Stimulated activated CD4-positive, alpha-beta T cell treated with anti-CD3 and anti-CD28 coated beads, TNF-alpha, amount 100 ng/mL, for 48 hours (primary cell): ENCODE results near the gene SGCG.
"Not testable (repeated sequence)": the region's sequence is repeated elsewhere in the genome, so short reads cannot be mapped to it uniquely, and the experiment has no call there.

ENCODE experiments used
- DNase-seq, 3 donors: peaks; one replicate each; pipeline ENCODE4 v3.0.0-alpha.2; 2020; ENCODE audit warnings: low read depth in 3 of 3

The SGCG gene, protein sequence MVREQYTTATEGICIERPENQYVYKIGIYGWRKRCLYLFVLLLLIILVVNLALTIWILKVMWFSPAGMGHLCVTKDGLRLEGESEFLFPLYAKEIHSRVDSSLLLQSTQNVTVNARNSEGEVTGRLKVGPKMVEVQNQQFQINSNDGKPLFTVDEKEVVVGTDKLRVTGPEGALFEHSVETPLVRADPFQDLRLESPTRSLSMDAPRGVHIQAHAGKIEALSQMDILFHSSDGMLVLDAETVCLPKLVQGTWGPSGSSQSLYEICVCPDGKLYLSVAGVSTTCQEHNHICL

DNA sequence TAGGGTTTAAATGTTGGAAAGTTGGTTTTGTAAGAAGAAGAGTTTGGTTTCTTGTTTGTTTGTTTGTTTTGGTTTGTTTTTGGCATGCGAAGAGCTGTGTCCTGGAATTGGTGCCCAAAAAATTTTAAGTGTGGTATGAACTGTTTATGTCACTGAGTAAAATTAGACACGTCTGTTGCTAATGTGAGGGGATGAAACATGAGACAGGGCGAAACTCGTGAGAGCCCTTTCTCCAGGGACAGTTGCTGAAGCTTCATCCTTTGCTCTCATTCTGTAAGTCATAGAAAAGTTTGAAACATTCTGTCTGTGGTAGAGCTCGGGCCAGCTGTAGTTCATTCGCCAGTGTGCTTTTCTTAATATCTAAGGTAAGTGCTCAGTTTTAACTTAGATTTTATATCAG, at the start of gene SGCG:
Gene SGCG (plus strand): TSS at position 269 of the 400 bp plus-strand sequence. CDS start 22,716 bp downstream, outside the sequence.
- DNase-seq: no peak

DNA sequence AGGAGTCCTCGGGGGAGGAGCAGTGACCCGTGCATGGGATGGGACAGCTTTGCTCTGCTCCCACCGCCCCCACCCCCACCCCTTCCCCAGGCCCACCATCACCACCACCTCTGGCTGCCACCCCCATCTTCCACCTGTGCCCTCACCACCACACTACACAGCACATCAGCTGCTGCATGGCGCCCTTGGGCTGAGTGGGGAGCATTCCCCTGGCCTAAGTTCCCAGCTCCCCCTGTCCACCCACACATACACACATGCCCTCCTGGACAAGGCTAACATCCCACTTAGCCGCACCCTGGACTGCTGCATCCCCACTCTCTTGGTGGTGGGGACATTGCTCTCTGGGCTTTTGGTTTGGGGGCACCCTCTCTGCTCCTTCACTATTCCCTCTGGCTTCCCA, 46.2 kb upstream of the SGCG start:
- no peak for DNase-seq

DNA sequence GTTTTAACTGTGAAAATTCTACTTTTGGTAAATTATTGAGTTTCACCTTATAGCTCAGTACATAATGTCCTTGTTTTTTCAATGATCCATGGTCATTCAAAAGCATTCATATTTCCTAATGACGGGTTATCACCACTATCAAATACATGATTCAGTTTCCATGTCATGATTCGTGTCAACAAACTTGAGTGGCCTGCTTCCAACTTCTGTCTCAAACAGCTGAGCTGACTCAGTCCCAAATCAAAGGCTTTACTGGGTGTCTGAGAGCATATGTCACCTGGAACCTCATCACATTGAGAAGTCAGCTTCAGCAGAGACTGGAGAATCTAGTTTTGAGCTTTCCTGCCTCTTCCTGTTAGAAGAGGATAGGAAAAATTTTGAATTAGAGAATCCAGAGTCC, 40.3 kb upstream of the SGCG start:
- no peak for DNase-seq

DNA sequence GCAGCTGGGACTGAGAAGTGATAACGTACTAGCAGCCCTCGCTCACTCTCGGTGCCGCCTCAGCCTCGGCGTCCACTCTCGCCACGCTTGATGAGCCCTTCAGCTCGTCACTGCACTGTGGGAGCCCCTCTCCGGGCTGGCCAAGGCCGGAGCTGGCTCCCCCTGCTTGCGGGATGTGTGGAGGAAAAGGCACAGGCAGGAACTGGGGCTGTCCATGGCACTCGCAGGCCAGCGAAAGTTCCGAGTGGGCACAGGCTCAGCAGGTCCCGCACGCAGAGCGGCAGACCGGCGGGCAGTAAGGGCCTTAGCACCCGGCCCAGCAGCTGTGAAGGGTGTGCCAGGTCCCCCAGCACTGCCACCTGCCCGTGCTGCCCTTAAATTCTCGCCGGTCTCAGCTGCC, 38.8 kb upstream of the SGCG start:
- DNase-seq: no peak

DNA sequence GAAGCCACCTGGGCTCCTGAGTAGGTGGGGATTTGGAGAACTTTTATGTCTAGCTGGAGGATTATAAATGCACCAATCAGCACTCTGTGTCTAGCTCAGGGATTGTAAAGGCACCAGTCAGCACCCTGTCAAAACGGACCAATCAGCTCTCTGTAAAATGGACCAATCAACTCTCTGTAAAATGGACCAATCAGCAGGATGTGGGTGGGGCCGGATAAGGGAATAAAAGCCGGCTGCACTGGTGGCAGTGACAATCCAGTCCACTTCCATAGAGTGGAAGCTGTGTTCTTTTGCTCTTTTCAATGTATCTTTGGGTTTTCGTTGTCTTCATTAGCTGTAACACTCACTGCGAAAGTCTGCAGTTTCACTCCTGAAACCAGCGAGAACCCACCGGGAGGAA, 38.2 kb upstream of the SGCG start:
- not testable (repeated sequence) for DNase-seq

DNA sequence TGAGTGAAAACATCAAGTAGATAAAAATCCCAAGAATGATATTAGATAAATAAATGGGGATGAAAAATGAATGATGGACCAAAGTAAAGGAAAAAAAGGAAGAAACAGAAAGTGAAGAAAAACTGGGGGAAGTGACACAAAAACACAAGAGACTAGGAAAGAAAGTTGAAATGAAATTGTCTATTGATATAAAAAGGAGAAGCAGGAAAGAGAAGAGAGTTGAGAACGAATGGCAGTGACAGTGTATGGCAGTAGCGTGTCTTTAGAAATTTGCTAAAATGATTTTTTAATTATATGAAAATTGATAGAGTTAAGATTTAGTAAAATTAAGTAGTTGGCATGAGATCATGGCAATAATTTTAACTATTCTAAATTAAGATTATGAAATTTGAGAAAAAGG, 36.3 kb upstream of the SGCG start:
- no peak for DNase-seq

DNA sequence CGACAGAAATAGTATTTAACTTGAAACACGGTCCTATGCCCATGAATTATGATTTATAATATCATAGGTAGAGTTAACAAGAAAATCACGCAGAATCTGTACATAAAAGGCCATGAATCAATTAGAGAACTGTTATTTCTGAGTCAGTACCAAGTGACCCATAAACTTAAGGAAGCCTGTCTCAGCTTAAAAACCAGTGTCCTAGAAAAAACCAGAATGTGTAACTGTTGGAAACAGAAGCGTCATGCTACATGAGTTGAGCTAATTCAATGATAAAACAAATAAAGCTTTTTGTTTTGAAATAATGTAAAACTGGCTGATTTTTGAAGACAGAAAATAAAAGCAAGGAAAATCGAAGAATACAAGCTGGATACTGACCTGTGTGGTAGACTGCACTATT, 34.8 kb upstream of the SGCG start:
- no peak for DNase-seq

DNA sequence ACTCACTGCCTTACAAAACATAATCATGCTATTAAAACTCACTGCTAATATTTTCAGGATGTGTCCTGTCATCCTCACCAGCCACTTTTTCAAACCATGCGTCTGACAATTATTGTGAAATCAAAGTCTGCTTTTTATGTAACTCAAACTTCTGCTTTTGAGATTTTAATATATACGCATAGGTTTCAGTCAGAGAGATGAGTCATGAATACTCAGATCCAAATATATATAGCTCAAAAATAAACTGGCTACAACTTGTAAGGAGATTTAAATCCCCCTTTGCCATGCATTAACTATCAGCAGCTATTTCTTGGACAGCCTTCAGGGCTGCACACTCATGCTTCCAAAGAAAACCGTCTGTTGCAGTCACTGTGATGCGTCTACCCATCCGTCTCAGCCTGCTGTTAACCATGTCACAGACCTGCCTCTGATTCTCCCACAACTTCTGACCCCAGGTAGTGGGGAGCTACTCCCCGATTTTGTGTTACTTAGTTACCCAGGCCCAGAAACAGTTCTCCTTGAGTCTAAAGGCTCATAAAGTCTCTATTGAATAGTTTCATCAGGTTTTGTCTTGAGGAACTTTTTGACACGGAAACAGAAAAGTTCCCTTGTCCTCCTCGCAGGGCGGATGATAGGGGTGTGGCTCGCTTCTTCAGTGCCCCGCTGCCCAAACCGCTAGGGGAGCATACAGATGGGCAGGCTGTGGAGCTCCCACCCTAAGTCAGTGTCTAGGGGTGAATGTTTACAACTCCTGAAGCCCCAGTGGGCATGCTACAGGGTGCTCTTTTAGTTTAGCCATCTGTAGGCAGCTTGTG, 33.8 kb upstream of the SGCG start:
- no peak for DNase-seq

DNA sequence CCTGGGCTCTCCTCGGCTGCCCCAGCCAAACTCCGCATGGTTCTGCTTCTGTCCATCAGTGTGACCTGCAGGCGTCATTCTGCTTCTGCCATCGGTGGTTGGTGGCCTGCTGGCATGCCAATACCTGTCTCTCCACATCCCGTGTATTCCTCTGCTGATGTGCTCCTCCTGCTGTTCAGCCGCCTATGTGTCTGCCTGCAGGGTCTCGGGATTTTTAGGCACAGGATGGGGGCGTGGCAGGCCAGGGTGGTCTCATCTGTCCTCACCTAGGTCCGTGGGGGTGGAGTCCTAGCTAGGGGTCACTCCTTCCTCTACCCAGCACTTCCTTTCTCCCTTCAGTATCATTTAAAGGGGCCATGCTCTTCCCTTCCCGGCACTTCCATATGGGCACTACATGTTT, 33.0 kb upstream of the SGCG start:
- DNase-seq: no peak

DNA sequence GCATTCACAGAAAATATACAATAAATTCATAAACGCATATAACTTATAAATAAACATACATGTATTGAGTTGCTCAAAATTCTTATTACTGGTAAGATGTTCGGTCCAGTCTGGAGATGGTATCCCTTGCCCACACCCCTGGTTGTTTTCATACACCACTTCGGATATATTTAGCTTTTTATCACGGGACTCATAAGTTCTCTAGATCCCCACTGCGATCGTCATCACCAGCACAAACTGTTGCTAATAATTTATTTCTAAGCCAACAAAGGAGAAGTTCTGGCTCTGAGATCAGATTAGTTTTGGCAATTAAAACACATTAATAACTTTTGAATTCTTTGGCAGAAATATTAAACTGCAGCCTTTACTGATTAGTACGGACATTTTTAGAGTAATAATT, 23.0 kb upstream of the SGCG start:
- no peak for DNase-seq

DNA sequence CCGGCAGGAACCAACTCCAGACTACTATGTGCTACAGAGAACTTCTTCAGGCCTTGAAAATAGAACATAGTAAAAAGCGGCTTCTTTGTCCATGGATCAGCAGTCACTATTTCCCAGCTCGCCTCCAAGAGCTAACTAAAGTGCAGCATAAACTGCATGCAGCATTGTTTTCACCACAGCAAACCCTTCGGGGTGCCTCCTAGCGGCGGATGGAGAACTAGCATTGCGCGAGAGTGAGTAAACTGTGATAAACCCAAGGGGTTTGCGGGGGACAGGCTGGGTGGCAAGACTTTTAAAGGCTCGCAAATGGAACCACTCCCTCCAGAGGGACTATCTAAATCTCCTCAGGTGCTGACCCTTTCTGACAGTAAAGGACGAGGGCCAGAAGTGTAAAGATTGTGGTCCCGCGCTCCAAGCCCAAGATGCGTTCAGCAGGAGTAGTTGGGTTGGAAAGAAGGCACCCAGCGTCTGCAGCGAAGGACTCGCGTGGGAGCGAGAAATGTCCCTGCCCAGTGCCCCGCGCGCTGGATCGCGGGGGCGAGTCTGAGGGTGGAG, 21.5 kb upstream of the SGCG start:
- peak in 2 of 3 donors; percentile 5 to 17 for DNase-seq

DNA sequence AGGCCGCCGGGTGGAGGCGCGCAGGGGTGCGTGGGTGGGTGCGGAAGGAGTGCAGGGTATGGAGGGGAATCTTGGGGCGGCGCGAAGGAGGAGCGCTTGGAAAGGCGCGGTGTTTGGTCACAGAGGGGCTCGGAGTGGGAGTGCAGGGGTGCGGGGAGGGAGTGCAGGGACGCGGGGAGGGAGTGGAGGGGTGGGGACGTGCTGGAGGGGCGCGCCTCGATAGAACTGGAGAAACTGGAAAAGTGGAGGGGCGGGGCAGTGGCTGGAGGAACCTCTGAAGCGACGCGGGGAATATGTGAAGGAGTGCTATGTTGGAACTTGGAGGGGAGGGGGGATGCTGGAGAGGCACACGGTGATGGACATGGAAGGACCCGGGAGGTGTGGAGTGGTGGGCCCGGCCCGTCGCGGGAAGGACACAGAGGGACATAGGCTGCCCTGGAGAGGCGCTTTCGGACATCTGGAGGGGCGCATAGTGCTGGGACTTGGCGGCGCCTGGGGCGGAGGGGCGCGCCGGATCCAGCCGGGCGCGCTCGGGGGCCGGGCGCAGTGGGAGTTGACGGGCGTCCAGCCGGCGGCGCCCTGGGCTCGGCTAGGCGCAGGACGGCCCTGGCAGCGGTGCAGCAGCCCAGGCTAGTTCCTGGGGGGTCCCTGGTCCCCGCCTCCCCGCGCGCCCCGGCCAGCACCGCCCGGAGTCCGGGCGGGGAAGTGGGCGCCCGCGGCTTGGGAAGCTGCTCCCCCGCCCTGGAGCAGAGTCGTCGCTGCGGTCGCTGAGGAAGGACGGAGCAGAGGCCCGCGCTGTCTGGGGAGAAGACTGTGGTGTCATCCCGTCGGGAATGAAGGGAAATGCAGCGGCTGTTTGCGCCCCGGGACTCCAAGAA, 20.8 kb upstream of the SGCG start:
- no peak for DNase-seq

DNA sequence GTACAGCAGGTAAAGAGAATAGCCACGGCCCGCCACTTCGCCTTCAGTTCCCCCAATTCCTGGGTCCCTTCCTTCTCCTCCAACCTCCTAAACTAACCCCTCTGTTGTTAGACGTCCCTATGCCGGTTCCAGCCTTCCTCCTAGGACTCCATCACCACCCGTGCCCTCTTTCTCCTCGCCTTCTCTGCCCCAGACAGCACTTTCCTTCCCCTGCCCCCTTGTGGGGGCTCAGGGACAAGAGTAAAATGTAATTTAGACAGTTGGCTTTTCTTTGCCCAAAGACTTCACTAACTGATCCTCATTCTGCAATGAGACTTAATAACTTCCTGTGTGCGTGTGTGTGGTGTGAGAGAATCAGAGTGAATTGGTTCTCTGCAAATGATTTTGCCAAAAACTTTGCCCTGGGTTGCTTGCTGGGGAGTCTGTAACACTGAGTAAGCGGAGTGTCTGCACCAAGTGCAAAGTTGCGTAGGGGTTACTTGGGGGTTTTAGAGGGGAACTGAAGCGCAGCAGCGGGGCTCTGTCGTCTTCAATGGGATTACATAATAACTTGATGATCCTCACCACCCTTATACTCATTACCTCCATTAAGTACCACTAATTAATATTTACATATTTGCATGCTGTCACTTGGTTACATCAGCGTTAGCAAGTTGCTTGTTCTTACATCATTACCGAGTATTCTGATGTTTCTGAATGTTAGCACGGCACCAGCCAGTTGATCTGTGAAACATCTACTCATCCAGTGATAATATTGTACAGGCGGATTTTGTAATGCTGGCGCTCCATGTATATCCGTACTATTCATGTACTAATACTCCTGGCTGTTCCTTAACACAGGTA, 19.9 kb upstream of the SGCG start:
- no peak for DNase-seq

DNA sequence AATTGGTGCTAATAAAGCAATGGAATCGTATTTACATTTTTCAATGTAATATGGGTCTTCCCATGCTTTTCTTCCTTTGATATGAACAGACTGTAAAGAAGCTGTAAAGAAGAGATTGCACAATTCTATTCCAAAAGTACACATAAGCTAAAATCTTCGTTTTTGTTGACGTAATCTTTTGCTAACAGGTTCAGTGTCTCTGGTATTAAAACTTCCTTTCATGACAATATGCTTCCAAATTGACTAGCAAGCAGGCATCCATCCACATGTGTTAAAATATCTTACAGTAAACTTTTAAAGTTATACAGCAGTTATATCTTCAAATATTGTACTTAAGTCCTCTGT, 19.3 kb upstream of the SGCG start:
- DNase-seq: no peak

DNA sequence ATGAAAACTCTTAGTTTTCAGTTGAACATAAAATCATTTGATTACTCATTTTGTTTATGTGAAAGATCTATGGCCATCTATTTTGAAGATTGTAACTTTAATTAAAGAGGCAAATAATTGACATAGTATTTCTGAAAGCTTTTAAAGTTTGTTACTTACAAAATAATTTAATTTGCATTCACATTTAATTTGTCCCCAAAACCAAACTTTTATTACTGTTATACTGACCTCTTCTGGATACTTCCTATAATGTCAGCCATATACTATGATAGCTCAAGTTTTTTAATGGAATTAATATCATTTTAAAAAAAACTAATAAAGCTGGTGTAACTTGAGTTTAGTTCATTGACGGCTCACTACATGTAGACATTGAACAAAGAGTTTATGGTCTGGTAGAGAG, 4.9 kb upstream of the SGCG start:
- DNase-seq: no peak

DNA sequence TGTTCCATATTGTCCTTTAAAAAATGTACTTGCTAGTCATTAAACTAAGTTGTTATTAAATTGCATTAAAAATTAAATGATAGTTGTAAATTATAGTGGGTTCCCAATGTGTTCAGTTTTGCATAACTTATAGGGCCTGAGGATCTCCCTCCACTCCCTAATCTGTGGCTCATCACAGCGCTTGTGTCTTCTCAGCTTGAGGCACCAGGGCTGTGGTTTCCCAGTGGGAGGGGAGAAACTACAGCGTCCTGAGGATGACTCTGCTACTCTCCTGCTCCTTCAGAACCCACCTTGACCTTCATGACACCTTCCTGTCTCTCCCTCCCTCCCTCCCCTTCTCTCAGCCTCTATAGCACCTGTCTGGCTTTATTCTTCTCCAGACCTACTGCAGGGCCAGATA, 1.4 kb downstream of the SGCG start:
- no peak for DNase-seq

DNA sequence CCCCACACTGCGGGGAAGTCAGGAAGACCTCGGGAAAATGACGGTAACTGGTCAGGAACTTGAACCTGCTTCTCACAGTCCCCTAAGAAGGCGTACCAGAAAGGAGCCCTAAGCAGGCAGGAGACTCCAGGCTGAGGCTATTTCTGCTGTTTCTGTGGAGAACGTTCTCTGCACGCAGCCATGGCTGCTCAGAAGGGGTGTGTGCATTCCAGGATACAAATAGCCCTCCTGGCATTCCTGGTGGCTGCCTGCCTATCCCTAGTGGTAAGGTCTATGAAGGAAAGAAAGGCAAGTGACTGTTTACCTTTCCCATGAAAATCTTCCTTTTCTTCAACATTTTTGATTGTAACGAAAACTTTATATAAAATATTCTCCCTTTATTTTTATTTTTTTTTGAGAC, 2.5 kb downstream of the SGCG start:
- no peak for DNase-seq

DNA sequence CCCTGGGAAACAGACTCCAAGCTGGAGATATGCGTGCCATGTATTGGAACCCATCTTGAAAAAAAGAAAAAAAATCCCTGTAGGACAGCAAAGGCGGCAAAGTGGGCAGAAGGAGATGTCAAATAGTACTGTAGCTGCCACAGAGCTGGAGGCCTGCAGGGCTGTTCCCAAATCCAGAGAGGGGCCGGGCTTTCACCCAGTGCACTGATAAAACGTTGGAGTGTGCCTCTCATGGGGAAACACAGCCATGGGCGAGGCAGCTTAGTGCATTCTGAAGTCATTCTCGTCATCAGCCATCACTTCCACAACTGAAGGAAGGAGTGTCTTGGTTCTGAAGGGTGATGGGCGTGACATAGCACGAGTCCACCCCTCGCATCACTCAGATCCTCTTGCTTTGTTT, 4.8 kb downstream of the SGCG start:
- no peak for DNase-seq

DNA sequence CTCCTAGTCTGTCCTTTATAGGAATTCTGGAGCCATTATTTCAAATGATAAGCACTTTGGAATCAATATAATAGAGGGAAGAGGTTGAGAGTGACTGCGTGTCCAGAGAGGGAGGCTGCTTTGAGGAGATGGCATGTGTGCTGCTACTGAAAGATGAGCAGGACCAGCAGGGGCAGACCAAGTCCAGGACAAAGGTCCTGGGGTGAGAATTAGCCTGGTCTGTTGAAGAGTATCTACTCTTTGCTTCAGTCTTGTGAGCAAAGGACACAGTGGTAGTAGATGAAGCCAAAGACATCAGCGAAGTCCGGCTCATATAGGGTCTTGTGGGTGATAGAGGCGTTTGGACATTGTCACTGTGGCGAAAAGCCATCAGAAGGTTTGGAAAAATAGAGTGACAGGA, 21.1 kb downstream of the SGCG start:
- DNase-seq: no peak

DNA sequence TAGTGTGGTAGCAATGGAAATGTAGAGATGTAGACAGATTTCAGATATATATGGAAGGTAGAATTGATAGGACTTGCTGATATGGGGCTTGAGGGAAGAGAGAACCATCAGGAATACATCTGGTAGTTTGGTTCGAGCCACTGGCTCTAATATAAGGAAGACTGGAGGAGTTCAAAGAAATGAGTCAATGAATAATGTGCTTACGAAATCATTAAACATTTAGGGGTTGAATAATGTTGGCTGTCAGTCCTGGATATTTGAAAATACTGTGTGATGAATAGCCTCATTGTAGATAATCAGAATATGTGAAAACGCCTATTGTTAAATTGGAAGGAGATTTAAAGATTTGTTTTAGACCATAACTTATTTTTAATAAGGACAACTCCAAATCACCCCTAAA, 21.6 kb downstream of the SGCG start:
- DNase-seq: no peak

DNA sequence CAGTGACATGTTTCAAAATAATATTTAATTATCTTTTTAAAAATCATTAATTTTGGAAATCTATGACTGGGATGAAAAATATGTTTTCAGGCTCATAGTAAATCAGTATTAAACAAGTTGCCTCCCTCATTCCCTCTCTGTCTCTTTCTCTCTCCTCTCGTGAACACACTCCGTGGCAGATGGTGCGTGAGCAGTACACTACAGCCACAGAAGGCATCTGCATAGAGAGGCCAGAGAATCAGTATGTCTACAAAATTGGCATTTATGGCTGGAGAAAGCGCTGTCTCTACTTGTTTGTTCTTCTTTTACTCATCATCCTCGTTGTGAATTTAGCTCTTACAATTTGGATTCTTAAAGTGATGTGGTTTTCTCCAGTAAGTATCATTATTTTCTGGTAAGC, 22.7 kb downstream of the SGCG start:
- no peak for DNase-seq
